ENCODE results near the gene LRP8. TPM values are rescaled to one million over a fixed set of nuclear protein-coding genes. Genes with fewer than 3 reads are reported as not detected.

Gene LRP8
- total and polyA plus RNA-seq, 9 of the 15 experiments (the other 6 are each of a cell fraction or from before 2014, with no cell fraction given): 7.1 to 56.1 (median 31.3) TPM

DNA sequence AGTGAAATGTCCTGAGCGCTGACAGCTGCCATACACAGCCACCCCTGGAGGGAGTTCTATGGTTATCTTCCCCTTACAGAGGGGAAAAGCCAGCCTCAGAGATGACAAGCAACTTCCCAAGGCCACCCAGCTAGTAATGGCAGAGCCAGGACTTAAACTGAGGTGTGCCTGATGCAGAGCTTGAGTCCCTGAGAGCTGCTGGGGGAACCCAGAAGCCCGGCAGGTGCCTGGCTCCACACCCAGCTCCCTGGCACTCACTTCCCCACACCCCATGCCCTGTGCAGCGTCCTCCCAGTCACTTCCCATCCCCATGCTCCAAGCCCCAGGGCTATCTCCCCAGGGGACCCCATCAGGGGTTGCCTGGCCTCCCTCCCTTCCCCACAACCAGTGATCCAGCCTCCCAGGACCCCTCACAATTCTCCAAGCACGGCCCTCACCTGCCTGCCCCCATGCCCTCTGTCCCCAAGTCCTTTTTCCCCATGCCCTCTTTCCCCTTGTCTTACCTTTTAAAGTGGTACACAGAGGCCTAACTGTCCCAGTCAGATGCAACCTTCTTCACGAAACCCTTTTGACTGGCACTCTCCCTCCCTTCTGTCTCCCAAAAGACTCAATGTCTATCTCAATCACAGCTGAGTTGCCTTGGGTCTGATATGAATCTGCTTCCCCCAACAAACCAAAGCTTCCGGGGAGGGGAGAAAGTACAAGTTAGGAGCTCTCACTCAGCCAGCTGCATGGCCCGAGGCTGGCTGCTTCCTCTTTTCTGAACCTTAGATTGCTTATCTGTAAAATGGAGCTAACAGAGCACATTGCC, 39.8 kb upstream of the LRP8 start (continued):
- TF ChIP-seq ZNF589 (CRISPR knock-in tag; IDR thresholded peaks at IDR 0.05; ENCODE audit: low read depth): no peak
- TF ChIP-seq, protein P1, sequence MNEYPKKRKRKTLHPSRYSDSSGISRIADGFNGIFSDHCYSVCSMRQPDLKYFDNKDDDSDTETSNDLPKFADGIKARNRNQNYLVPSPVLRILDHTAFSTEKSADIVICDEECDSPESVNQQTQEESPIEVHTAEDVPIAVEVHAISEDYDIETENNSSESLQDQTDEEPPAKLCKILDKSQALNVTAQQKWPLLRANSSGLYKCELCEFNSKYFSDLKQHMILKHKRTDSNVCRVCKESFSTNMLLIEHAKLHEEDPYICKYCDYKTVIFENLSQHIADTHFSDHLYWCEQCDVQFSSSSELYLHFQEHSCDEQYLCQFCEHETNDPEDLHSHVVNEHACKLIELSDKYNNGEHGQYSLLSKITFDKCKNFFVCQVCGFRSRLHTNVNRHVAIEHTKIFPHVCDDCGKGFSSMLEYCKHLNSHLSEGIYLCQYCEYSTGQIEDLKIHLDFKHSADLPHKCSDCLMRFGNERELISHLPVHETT (CRISPR knock-in tag; conservative IDR thresholded peaks at IDR 0.05 in 1 of 2, IDR thresholded peaks at IDR 0.05 in 1 of 2): peak in 1 of 2 experiments; percentile 56; a peak in 1 of 4 replicates
- TF ChIP-seq ZFPM2 (CRISPR knock-in tag; IDR thresholded peaks at IDR 0.05): no peak
- TF ChIP-seq THRB (CRISPR knock-in tag; conservative IDR thresholded peaks at IDR 0.05): 0 out of 2 replicates have a peak, but pooled peaks have one; percentile 56
- no peak for TF ChIP-seq ZNF3 (CRISPR knock-in tag; IDR thresholded peaks at IDR 0.05)
- TF ChIP-seq HDGF (IDR thresholded peaks at IDR 0.05): 0 out of 2 replicates have a peak, but pooled peaks have one; percentile 68
- peak; percentile 46 for TF ChIP-seq STAT5A (IDR thresholded peaks at IDR 0.05; ENCODE audit: borderline replicate concordance, low read length)
- peak; percentile 88 for TF ChIP-seq CBFA2T3 (IDR thresholded peaks at IDR 0.05)
- TF ChIP-seq VEZF1 (CRISPR knock-in tag; IDR thresholded peaks at IDR 0.05): peak; percentile 41; the same call in 1 of the 2 replicates
- TF ChIP-seq CXXC5 (CRISPR knock-in tag; IDR thresholded peaks at IDR 0.05): peak; percentile 40; the same call in 1 of the 2 replicates
- TF ChIP-seq TCF3 (CRISPR knock-in tag; IDR thresholded peaks at IDR 0.05): peak; percentile 82
- TF ChIP-seq ZKSCAN3 (CRISPR knock-in tag; IDR thresholded peaks at IDR 0.05): no peak
- TF ChIP-seq SIN3B (IDR thresholded peaks at IDR 0.05; ENCODE audit: low read depth): no peak
- TF ChIP-seq GABPB1 (CRISPR knock-in tag; IDR thresholded peaks at IDR 0.05): peak; percentile 59; the same call in 1 of the 2 replicates
- TF ChIP-seq SMAD4 (CRISPR knock-in tag; conservative IDR thresholded peaks at IDR 0.05): peak; percentile 56
- 0 out of 2 replicates have a peak, but pooled peaks have one; percentile 38 for TF ChIP-seq ZNF766 (CRISPR knock-in tag; conservative IDR thresholded peaks at IDR 0.05)
- TF ChIP-seq HMBOX1 (IDR thresholded peaks at IDR 0.05): peak; percentile 82
- no peak for TF ChIP-seq ZNF717 (CRISPR knock-in tag; IDR thresholded peaks at IDR 0.05)
- peak; percentile 43; the same call in 1 of the 2 replicates for TF ChIP-seq POLR2AphosphoS5 (IDR thresholded peaks at IDR 0.05; ENCODE audit: control insufficient read depth, insufficient read depth, low read depth, low read length)
- peak; percentile 63 to 97; a peak in 3 of 4 replicates for TF ChIP-seq RCOR1 (IDR thresholded peaks at IDR 0.05; ENCODE audit: borderline replicate concordance in 1 of 2, low read depth in 2 of 2, low read length in 2 of 2)
- peak in 1 of 2 experiments; percentile 40; a peak in 1 of 4 replicates for TF ChIP-seq MAZ (CRISPR knock-in tag; conservative IDR thresholded peaks at IDR 0.05 in 1 of 2, IDR thresholded peaks at IDR 0.05 in 1 of 2)
- peak; percentile 79 for TF ChIP-seq ZFP36 (IDR thresholded peaks at IDR 0.05; ENCODE audit: low read depth, low read length, partially characterized antibody)
- TF ChIP-seq HMG20B (CRISPR knock-in tag; IDR thresholded peaks at IDR 0.05): no peak

All from K562 (cell line).